Coronary artery (tissue), 2 donors: ENCODE measurements around the gene PDE6B.

ENCODE experiments used
- DNase-seq: peaks from one replicate; pipeline ENCODE4 v3.0.0-alpha.2; 2017; ENCODE audit warnings: low spot score
- H3K27ac ChIP-seq, 2 donors: fragments of 200-600 bp; sonication (generic); one replicate each; pipeline ENCODE4 v1.5.1; 2016 to 2019
- H3K4me3 ChIP-seq: fragments of 200-600 bp; sonication (generic); 2 replicates; pipeline ENCODE4 v1.5.1; 2016; ENCODE audit warnings: mild to moderate bottlenecking, moderate library complexity
- CTCF ChIP-seq: fragments of 200-600 bp; sonication (generic); IDR thresholded peaks from one replicate; pipeline ENCODE4 v1.5.1; 2019; ENCODE audit warnings: antibody characterized with exemption

The PDE6B gene

DNA sequence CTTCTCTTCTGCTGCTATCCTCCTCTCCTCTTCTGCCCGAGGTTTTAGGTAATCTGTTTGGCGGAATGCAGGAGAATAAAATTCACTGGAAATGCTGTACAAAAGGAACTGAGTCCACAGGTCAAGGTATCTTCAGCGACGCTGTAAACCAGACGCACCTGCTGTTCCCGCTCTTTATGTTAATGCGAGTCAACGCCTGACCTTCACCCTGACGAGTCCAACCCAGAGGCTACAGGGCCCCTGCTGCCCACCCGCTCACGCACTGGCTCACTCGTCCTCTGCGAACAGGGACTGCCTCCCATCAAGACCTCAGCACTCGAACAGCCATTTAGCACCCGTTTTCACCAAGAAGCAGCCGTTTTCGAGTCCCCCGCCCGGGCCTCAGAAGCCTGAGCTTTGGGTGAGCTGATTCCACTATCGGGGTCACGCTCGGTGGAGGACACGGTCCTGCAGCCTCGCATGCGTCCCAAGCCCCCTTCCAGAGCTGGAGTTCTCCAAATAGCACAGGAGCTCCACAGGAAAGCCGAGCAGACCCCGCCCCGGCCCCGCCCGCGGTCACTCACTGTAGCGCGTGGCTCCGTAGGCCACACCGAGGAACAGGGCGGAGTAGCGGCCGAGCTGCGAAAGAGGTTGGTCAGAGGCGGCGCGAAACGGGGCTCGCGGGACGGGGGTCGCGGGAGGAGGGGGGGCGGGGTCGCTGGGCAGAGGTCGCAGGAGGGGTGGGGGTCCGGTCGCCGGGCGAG, 48.1 kb downstream of the PDE6B start:
- Histone ChIP-seq H3K4me3 (peak overlapping the region; percentile 100), H3K27ac (peak overlapping the region; percentile 87 to 99)
- no peak for TF ChIP-seq CTCF
- DNase-seq, result no peak

GRCh38 chr4:674172-675035, 49.0 kb downstream of the PDE6B start, which contains the start of the genes ATP5ME and MYL5:
Gene ATP5ME, minus strand, starts transcription at chr4:674276. Its CDS starts 29 bp downstream, at chr4:674247.
Gene MYL5, plus strand, starts transcription at chr4:674542. Its CDS starts 3,485 bp downstream, at chr4:678027.
- TF ChIP-seq CTCF, result peak; percentile 90
- Histone ChIP-seq H3K4me3 (peak within 1 kb of the TSS; percentile 100), H3K27ac (peak within 1 kb of the TSS; percentile 87 to 99)
- peak; percentile 97 for DNase-seq

- Histone ChIP-seq H3K27ac (peak overlapping the region; percentile 87 to 99), H3K4me3 (peak overlapping the region; percentile 100)
- DNase-seq, result no peak
- TF ChIP-seq CTCF, result no peak
These were observed 49.9 kb downstream of the PDE6B start for GRCh38 chr4:675036-675882.

DNA sequence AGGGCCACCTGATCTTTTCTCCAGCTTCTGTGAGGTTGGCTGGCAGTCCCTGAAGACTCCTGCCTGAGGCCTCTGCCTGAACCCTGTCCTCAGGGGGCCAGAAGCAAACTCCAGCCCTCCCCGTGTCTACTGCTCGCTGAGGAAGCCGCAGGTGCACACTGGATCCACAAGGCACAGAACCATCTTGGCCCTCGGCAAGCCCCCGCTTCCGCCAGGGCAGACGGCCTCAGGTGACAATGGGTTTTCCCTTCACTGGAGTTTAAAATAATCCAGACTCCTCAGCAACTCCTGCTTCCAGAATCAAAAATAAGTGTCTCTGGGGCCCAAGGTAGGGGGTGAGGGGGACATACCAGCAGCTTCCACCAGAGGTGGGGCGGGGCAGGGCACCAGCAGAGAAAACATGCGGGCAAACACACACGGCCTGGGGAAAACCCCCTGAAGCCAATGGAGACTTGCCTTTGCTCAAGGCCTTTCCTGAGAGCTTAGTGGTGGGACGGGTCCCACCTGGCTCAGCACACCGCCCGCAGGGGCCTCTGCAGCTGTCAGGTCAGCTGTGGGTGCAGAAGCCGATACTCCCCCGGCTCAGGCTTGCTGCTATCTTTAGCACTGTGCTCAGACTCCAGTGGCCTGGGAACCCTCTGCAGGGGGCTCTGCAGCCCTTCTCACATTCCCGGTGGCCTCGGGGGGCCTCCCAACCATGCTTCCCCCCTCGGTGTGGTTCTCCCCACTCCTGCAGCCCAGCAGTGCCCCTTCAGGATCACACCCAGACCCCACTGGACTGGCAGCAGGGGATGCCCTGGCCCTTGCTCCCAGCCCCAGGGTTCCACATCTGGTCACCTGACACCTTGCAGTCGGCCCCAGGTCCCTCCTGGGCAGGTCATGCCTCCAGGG, 50.9 kb downstream of the PDE6B start:
- no peak for DNase-seq
- Histone ChIP-seq H3K27ac (no peak overlapping the region), H3K4me3 (no peak overlapping the region)
- no peak for TF ChIP-seq CTCF

GRCh38 chr4:676871-677235, 51.5 kb downstream of the PDE6B start:
- H3K27ac ChIP-seq, result no peak overlapping the region
- DNase-seq, result no peak
- TF ChIP-seq CTCF, result no peak
- no peak overlapping the region for H3K4me3 ChIP-seq
